A673 (cell line): Measurements from ENCODE around the gene SPSB1.

ENCODE experiments used
- CTCF ChIP-seq: fragments of 300-800, 200-600 bp; sonication (generic); conservative IDR thresholded peaks from 2 replicates; pipeline ENCODE4 v1.5.1; 2017; ENCODE audit warnings: low read depth, mild to moderate bottlenecking, antibody characterized with exemption, low read length, moderate library complexity, mixed read lengths
- EZH2 ChIP-seq: fragments of 200-600 bp; sonication (generic); IDR thresholded peaks from 2 replicates; pipeline ENCODE4 v1.6.1; 2017; ENCODE audit warnings: borderline replicate concordance, low read depth, mild to moderate bottlenecking, mixed read lengths, antibody characterized with exemption, low read length; ENCODE audit not compliant: poor library complexity, severe bottlenecking

- TF ChIP-seq EZH2 (no peak), CTCF (no peak)
Observed at GRCh38 chr1:9289711-9290485, 2.8 kb upstream of the SPSB1 start.
